Esophagus muscularis mucosa (tissue), 4 donors: ENCODE measurements around the gene FAM114A1. TPM values are rescaled to one million over a fixed set of nuclear protein-coding genes. Genes with fewer than 3 reads are reported as not detected.
A peak's percentile ranks its signal among the peaks of the same experiment; 100 is the strongest.

Source experiments
- DNase-seq: peaks from one replicate; pipeline ENCODE4 v3.0.0-alpha.2; 2017; ENCODE audit errors: extremely low spot score
- H3K27ac ChIP-seq, 4 donors: fragments of 200-600 bp; sonication (generic); replicated peaks in 1 of 4; 1 replicate in 3 of 4; 2 replicates in 1 of 4; pipeline ENCODE4 v1.5.1; 2016 to 2019; ENCODE audit warnings: mild to moderate bottlenecking in 1 of 4
- H3K27me3 ChIP-seq, 4 donors: fragments of 200-600 bp; sonication (generic); one replicate each; pipeline versions ENCODE4 v1.5.1 to v1.6.0; 2016 to 2019
- H3K36me3 ChIP-seq, 4 donors: fragments of 200-600 bp; sonication (generic); one replicate each; pipeline ENCODE4 v1.5.1; 2016 to 2019
- H3K4me1 ChIP-seq, 4 donors: fragments of 200-600 bp; sonication (generic); one replicate each; pipeline ENCODE4 v1.5.1; 2016 to 2019
- H3K4me3 ChIP-seq, 4 donors: fragments of 200-600 bp; sonication (generic); 1 replicate in 2 of 4; 2 replicates in 2 of 4; pipeline ENCODE4 v1.5.1; 2016 to 2019; ENCODE audit warnings: mild to moderate bottlenecking in 4 of 4, moderate library complexity in 1 of 4
- H3K9me3 ChIP-seq, 4 donors: fragments of 200-600 bp; sonication (generic); 1 replicate in 3 of 4; 2 replicates in 1 of 4; pipeline ENCODE4 v1.5.1; 2016 to 2019
- EP300 ChIP-seq: sonication (generic); formaldehyde crosslinking; IDR thresholded peaks from one replicate; pipeline ENCODE4 v1.6.1; 2017; ENCODE audit warnings: antibody characterized with exemption
- POLR2A ChIP-seq: fragments of 450-650 bp; IDR thresholded peaks from one replicate; pipeline ENCODE4 v1.6.1; 2017; ENCODE audit warnings: antibody characterized with exemption, moderate library complexity, mild to moderate bottlenecking, low read depth
- POLR2AphosphoS5 ChIP-seq, 2 donors: sonication (generic); formaldehyde crosslinking; IDR thresholded peaks; one replicate each; pipeline ENCODE4 v1.6.1; 2017; ENCODE audit warnings: antibody characterized with exemption in 2 of 2
- WGBS: methylation state at CpG from one replicate; pipeline ENCODE4 v1.1.5; 2018; 5-methylcytosine and 5-hydroxymethylcytosine counted together
- intact Hi-C: fragments of 100-400 bp; cut with DNase I; formaldehyde crosslinking; loops from one replicate; pipeline ENCODE4 v1.15.1; 2023
- total RNA-seq, 4 donors: library from RNA; depleted of rRNA; stranded (reverse); fragments of >200 nt; gene quantifications; one replicate each; pipeline versions ENCODE4 v1.1.0 to v1.2.1, GENCODE V29; 2016
- TF ChIP-seq, protein P1 (sequence below), 3 experiments: fragments of 200-600 bp in 2 of 3; fragments of 450-650 bp in 1 of 3; sonication (generic) in 2 of 3; IDR thresholded peaks; one replicate each; pipeline ENCODE4 v1.5.1; 2017 to 2019; ENCODE audit warnings: antibody characterized with exemption in 3 of 3, mild to moderate bottlenecking in 2 of 3, moderate library complexity in 1 of 3

The FAM114A1 gene
- total RNA-seq, 4 donors from 2014 or later, result 88.6 to 145 (median 110) TPM

DNA sequence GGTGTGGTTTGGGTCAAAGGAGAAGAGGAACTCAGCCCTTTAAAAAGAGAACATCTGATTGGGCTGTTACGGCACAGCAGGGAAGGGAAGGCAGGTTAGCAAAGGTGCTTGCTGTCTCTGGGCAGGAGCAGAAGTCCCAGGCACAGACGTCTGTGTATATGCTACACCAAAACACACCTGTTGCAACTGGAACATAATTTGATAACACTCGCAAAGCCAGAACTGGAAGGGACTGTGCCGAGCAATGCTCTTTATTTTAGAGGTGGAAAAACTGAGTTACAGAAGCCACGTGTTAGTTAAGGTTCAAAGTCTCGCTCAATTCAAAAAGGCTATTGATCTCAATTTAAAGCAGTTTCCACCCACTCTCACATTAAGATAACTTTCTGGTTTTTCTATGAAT lies 2.2 kb upstream of the FAM114A1 start:
- Histone ChIP-seq H3K9me3 (no peaks in the 10 kb centered on the region), H3K36me3 (peaks cover 0 to 3% (median 0%) of the 10 kb centered on the region in 4 donors), H3K27me3 (no peaks in the 10 kb centered on the region), H3K27ac (no peak overlapping the region), H3K4me3 (no peak overlapping the region), H3K4me1 (peaks cover 12 to 30% (median 29%) of the 10 kb centered on the region in 4 donors)
- TF ChIP-seq, protein P1, sequence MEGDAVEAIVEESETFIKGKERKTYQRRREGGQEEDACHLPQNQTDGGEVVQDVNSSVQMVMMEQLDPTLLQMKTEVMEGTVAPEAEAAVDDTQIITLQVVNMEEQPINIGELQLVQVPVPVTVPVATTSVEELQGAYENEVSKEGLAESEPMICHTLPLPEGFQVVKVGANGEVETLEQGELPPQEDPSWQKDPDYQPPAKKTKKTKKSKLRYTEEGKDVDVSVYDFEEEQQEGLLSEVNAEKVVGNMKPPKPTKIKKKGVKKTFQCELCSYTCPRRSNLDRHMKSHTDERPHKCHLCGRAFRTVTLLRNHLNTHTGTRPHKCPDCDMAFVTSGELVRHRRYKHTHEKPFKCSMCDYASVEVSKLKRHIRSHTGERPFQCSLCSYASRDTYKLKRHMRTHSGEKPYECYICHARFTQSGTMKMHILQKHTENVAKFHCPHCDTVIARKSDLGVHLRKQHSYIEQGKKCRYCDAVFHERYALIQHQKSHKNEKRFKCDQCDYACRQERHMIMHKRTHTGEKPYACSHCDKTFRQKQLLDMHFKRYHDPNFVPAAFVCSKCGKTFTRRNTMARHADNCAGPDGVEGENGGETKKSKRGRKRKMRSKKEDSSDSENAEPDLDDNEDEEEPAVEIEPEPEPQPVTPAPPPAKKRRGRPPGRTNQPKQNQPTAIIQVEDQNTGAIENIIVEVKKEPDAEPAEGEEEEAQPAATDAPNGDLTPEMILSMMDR (IDR thresholded peaks at IDR 0.05), result no peak
- TF ChIP-seq POLR2AphosphoS5 (IDR thresholded peaks at IDR 0.05) (no peak), EP300 (no peak), POLR2A (no peak)
- DNase-seq, result no peak
- intact Hi-C loops, result no loop called here
- 82% methylated on average over 6 of the region's 6 CpGs for WGBS

DNA sequence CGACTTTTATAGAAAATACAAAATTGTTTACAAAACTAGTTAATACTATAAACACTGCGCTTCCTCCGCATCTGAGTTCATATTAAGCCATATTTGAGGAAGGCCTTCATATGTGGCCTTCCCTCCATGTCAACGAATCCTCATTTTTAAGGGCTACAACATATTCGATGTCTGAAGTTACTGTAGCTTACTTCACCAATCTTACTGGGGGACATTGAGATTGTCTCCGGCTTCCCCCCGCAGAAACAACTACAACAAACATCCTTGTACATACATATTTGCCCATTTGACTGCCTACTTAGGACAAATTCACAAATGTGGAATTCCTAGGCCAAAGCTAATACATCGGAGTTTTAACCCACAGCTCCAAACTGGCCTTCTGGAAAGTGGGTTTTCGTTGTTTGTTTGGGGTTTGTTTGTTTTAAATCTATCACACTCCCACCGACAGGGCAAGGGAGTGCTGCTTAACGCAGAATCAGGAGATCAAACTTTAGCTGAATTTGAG lies 581 bp upstream of the FAM114A1 start:
- Histone ChIP-seq H3K4me3 (peak overlapping the region; percentile 62 to 90 (median 87)), H3K27ac (peak overlapping the region; percentile 89 to 95 (median 95)), H3K27me3 (no peaks in the 10 kb centered on the region), H3K9me3 (no peaks in the 10 kb centered on the region), H3K36me3 (peaks cover 0 to 13% (median 0%) of the 10 kb centered on the region in 4 donors), H3K4me1 (peaks cover 12 to 44% (median 43%) of the 10 kb centered on the region in 4 donors)
- WGBS, result 58% methylated on average over 9 of the region's 11 CpGs
- DNase-seq, result no peak
- intact Hi-C loops, result no loop called here
- no peak for TF ChIP-seq POLR2AphosphoS5 (IDR thresholded peaks at IDR 0.05)
- TF ChIP-seq, protein P1 (IDR thresholded peaks at IDR 0.05), result no peak
- TF ChIP-seq EP300, result no peak
- no peak for TF ChIP-seq POLR2A

- no peak for DNase-seq
- Histone ChIP-seq H3K9me3 (no peaks in the 10 kb centered on the region), H3K4me3 (peak overlapping the region; percentile 62 to 90 (median 87)), H3K36me3 (peaks cover 0 to 15% (median 0%) of the 10 kb centered on the region in 4 donors), H3K27ac (peak overlapping the region; percentile 89 to 95 (median 95)), H3K4me1 (peaks cover 12 to 54% (median 54%) of the 10 kb centered on the region in 4 donors), H3K27me3 (no peaks in the 10 kb centered on the region)
- 24% methylated on average over 20 of the region's 30 CpGs for WGBS
- intact Hi-C loops, result no loop called here
- TF ChIP-seq POLR2A (no peak), EP300 (no peak), POLR2AphosphoS5 (IDR thresholded peaks at IDR 0.05) (peak; percentile 50 to 56)
- TF ChIP-seq, protein P1 (IDR thresholded peaks at IDR 0.05), result no peak
Measured at GRCh38 chr4:38868059-38868960, 704 bp downstream of the FAM114A1 start.

GRCh38 chr4:38869511-38869910 lies 1.9 kb downstream of the FAM114A1 start:
- peak overlapping the region; percentile 62 to 90 (median 87) for H3K4me3 ChIP-seq
- intact Hi-C loops, result no loop called here
- no peaks in the 10 kb centered on the region for H3K27me3 ChIP-seq
- H3K27ac ChIP-seq, result peak overlapping the region; percentile 89 to 95 (median 95)
- 29% methylated on average over 2 of the region's 2 CpGs for WGBS
- DNase-seq, result no peak
- no peaks in the 10 kb centered on the region for H3K9me3 ChIP-seq
- peaks cover 12 to 66% (median 60%) of the 10 kb centered on the region in 4 donors for H3K4me1 ChIP-seq
- TF ChIP-seq POLR2A, result no peak
- TF ChIP-seq POLR2AphosphoS5 (IDR thresholded peaks at IDR 0.05), result no peak
- TF ChIP-seq, protein P1 (IDR thresholded peaks at IDR 0.05), result no peak
- TF ChIP-seq EP300, result no peak
- H3K36me3 ChIP-seq, result peaks cover 0 to 15% (median 0%) of the 10 kb centered on the region in 4 donors
